Thyroid gland (tissue), 4 donors: ENCODE measurements around the gene GRIK5. TPM values are rescaled to one million over a fixed set of nuclear protein-coding genes. Genes with fewer than 3 reads are reported as not detected.
"Not testable (repeated sequence)": the region's sequence is repeated elsewhere in the genome, so short reads cannot be mapped to it uniquely, and the experiment has no call there.

Experiments
- DNase-seq, 2 donors: peaks; one replicate each; pipeline ENCODE4 v3.0.0-alpha.2; 2019
- H3K27ac ChIP-seq, 3 donors: fragments of 200-600 bp; sonication (generic); 1 replicate in 2 of 3; 2 replicates in 1 of 3; pipeline ENCODE4 v1.5.1; 2016 to 2019; ENCODE audit warnings: mild to moderate bottlenecking in 1 of 3, moderate library complexity in 1 of 3
- H3K27me3 ChIP-seq: fragments of 200-600 bp; sonication (generic); one replicate; pipeline ENCODE4 v1.5.1; 2019
- H3K36me3 ChIP-seq, 2 donors: fragments of 200-600 bp; sonication (generic); one replicate each; pipeline ENCODE4 v1.5.1; 2016 to 2019
- H3K4me1 ChIP-seq, 2 donors: fragments of 200-600 bp; sonication (generic); one replicate each; pipeline ENCODE4 v1.5.1; 2017 to 2019
- H3K4me3 ChIP-seq, 3 donors: fragments of 200-600 bp; sonication (generic); replicated peaks in 1 of 3; 1 replicate in 2 of 3; 2 replicates in 1 of 3; pipeline ENCODE4 v1.5.1; 2016; ENCODE audit warnings: mild to moderate bottlenecking in 1 of 3
- H3K9me3 ChIP-seq: fragments of 200-600 bp; sonication (generic); one replicate; pipeline ENCODE4 v1.5.1; 2017
- POLR2A ChIP-seq, 2 donors: fragments of 450-650 bp; IDR thresholded peaks; one replicate each; pipeline ENCODE4 v1.6.1; 2017; ENCODE audit warnings: antibody characterized with exemption in 2 of 2, mild to moderate bottlenecking in 2 of 2, moderate library complexity in 1 of 2
- WGBS, 2 donors: methylation state at CpG; one replicate each; pipeline ENCODE4 v1.1.5; 2017; 5-methylcytosine and 5-hydroxymethylcytosine counted together
- intact Hi-C: fragments of 100-400 bp; cut with DNase I; formaldehyde crosslinking; loops from one replicate; pipeline ENCODE4 v1.15.1; 2023
- total RNA-seq, 4 donors: library from RNA; depleted of rRNA; stranded (reverse); fragments of >200 nt; gene quantifications; one replicate each; pipeline ENCODE4 v1.2.3, GENCODE V29; 2016
- TF ChIP-seq, protein P1 (sequence below), 6 experiments: fragments of 200-600 bp in 3 of 6; fragments of 450-650 bp in 3 of 6; sonication (generic) in 3 of 6; IDR thresholded peaks; one replicate each; pipeline ENCODE4 v1.5.1; 2016 to 2019; ENCODE audit warnings: antibody characterized with exemption in 6 of 6, mild to moderate bottlenecking in 2 of 6, inconsistent platforms in 1 of 6, moderate library complexity in 1 of 6

The GRIK5 gene
- total RNA-seq, 4 donors from 2014 or later = 12.0 to 24.2 (median 20.1) TPM

DNA sequence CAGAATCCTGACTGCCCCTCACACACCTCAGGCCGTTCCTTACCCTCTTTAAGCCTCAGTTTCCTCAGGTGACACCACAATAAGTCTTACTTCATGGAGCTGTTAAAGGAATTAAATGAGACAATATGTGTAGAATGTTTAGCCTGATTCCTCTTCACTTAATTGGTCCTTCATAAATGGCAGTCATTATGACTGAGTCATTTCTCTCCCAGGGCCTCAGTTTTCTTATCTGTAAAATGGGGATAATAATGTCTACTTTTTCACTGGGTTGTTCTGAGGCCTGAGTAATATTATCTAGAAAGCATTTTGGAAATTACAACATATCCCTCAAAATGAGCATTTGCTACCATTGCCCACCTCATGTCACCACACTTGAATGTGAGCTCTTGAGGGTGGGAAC lies 40.7 kb upstream of the GRIK5 start:
- H3K27ac ChIP-seq = no peak overlapping the region
- H3K9me3 ChIP-seq = no peaks in the 10 kb centered on the region
- H3K27me3 ChIP-seq = no peaks in the 10 kb centered on the region
- intact Hi-C loops = no loop called here
- DNase-seq = no peak
- WGBS, 2 donors = 59 to 71% methylated on average over 1 of the region's 1 CpG
- H3K4me3 ChIP-seq = no peak overlapping the region
- no peaks in the 10 kb centered on the region for H3K36me3 ChIP-seq
- TF ChIP-seq, protein P1, sequence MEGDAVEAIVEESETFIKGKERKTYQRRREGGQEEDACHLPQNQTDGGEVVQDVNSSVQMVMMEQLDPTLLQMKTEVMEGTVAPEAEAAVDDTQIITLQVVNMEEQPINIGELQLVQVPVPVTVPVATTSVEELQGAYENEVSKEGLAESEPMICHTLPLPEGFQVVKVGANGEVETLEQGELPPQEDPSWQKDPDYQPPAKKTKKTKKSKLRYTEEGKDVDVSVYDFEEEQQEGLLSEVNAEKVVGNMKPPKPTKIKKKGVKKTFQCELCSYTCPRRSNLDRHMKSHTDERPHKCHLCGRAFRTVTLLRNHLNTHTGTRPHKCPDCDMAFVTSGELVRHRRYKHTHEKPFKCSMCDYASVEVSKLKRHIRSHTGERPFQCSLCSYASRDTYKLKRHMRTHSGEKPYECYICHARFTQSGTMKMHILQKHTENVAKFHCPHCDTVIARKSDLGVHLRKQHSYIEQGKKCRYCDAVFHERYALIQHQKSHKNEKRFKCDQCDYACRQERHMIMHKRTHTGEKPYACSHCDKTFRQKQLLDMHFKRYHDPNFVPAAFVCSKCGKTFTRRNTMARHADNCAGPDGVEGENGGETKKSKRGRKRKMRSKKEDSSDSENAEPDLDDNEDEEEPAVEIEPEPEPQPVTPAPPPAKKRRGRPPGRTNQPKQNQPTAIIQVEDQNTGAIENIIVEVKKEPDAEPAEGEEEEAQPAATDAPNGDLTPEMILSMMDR (IDR thresholded peaks at IDR 0.05) = no peak
- no peak for TF ChIP-seq POLR2A (IDR thresholded peaks at IDR 0.05)
- peaks cover 0 to 5% of the 10 kb centered on the region in 2 donors for H3K4me1 ChIP-seq

DNA sequence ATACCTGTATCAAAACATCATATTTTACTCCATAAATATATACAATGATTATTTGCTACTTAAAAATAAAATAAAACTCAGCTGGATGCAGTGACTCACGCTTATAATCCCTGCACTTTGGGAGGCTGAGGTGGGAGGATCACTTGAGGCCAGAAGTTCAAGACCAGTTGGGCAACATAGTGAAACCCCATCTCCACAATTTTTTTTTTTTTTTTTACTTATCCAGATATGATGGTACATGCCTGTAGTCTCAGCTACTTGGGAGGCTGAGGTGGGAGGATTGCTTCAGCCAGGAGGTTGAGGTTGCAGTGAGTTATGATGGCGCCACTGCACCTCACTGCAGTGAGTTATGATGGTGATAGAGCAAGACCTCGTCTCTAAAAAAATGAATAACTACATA lies 39.9 kb upstream of the GRIK5 start:
- H3K27me3 ChIP-seq = no peaks in the 10 kb centered on the region
- TF ChIP-seq, protein P1 (IDR thresholded peaks at IDR 0.05) = no peak
- no peak for TF ChIP-seq POLR2A (IDR thresholded peaks at IDR 0.05)
- H3K9me3 ChIP-seq = no peaks in the 10 kb centered on the region
- H3K4me1 ChIP-seq = peaks cover 0 to 5% of the 10 kb centered on the region in 2 donors
- DNase-seq = no peak
- no peak overlapping the region for H3K4me3 ChIP-seq
- 93% methylated on average over 3 of the region's 3 CpGs for WGBS, 2 donors
- no peaks in the 10 kb centered on the region for H3K36me3 ChIP-seq
- intact Hi-C loops = no loop called here
- no peak overlapping the region for H3K27ac ChIP-seq

DNA sequence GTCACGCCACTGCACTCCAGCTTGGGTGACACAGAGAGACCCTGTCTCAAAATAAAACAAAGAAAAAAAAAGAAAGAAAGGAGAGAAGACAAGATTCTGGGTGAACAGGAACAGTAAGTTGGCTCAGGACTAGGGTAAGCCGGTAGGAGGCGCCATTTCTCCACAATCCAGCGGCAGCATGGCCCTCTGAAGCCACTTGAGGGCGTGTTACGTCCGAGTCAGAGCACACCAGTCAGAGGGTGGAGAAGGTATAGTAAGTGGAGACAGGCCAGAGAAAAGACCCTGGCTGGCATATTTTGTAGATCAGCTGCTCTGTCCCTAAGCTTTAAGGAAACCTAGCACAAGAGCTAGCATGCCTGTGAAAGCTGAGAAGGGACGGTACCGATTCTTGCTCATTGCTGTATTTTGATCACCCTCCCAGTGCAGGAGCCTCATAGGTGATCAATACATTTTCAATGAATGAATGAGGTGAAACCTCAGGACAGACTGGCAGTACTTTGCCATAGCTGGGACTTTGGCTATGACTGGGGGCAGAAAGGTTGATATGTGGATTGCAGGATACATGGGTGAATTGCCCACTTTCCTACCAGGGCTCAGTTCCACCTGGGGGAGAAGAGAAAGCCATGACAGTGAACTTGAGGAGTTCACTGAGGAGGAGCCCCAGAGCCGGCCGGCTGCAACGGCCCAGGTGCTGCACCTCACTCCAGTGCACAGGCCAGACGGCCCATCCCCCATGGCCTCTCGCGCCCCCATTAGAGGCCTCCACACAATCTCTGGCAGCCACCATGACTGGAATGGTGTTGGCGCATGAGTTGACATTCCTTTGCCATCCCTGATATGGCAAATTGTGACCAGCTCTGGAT lies 38.8 kb upstream of the GRIK5 start:
- H3K36me3 ChIP-seq = no peaks in the 10 kb centered on the region
- H3K27ac ChIP-seq = no peak overlapping the region
- peaks cover 0 to under 1% of the 10 kb centered on the region in 2 donors for H3K4me1 ChIP-seq
- no peaks in the 10 kb centered on the region for H3K9me3 ChIP-seq
- DNase-seq = peak; percentile 60 to 68
- 16 to 20% methylated on average over 12 to 16 of the region's 16 CpGs for WGBS, 2 donors
- intact Hi-C loops = no loop called here
- no peak overlapping the region for H3K4me3 ChIP-seq
- TF ChIP-seq, protein P1 (IDR thresholded peaks at IDR 0.05) = peak; percentile 45 to 74 (median 62)
- no peak for TF ChIP-seq POLR2A (IDR thresholded peaks at IDR 0.05)
- H3K27me3 ChIP-seq = no peaks in the 10 kb centered on the region

DNA sequence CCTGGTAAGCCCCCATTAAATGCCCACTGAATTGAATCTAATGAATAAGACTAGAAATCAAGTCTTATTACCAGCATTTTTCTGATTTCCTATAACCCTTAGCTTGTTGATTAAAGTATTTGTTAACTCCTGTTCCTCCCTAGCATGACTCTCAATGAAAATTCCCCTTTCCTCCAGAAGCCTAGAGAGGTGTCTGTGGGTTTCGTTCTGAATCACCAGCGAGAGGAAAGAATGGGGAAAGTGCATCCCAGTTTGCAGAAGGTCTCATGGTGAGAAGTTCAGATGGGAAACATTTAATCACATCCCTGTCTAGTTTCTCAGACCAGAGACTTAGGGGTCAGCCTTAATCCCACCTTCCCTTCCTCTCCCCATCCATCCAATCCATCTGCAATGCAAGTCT lies 35.4 kb upstream of the GRIK5 start:
- no peak for DNase-seq
- H3K9me3 ChIP-seq = no peaks in the 10 kb centered on the region
- 74 to 76% methylated on average over 2 of the region's 2 CpGs for WGBS, 2 donors
- H3K27me3 ChIP-seq = no peaks in the 10 kb centered on the region
- no peak overlapping the region for H3K4me3 ChIP-seq
- TF ChIP-seq, protein P1 (IDR thresholded peaks at IDR 0.05) = no peak
- TF ChIP-seq POLR2A (IDR thresholded peaks at IDR 0.05) = no peak
- H3K36me3 ChIP-seq = no peaks in the 10 kb centered on the region
- H3K4me1 ChIP-seq = no peaks in the 10 kb centered on the region
- intact Hi-C loops = no loop called here
- no peak overlapping the region for H3K27ac ChIP-seq

DNA sequence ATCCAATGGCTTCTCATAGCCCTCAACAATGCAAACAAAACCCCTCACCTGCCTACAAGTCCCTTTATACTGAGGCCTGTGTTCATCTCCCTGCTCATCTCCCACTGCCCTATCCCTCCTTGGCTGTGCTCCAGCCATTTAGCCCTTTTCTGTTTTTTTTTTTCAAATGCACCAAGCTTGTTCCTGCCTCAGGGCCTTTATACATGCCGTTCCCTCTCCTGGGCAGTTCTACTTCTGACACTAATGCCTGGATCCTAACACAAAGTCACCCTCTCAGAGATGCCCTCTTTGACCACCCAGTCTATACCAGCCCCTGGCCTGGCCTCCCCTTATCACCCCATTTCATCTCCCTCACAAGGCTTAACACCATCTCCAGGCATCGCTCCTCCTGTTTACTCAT lies 32.9 kb upstream of the GRIK5 start:
- 74% methylated on average over 2 of the region's 2 CpGs for WGBS, 2 donors
- TF ChIP-seq POLR2A (IDR thresholded peaks at IDR 0.05) = no peak
- TF ChIP-seq, protein P1 (IDR thresholded peaks at IDR 0.05) = no peak
- H3K4me3 ChIP-seq = no peak overlapping the region
- H3K27ac ChIP-seq = no peak overlapping the region
- H3K27me3 ChIP-seq = no peaks in the 10 kb centered on the region
- H3K4me1 ChIP-seq = no peaks in the 10 kb centered on the region
- no peaks in the 10 kb centered on the region for H3K36me3 ChIP-seq
- no peaks in the 10 kb centered on the region for H3K9me3 ChIP-seq
- DNase-seq = no peak
- intact Hi-C loops = no loop called here

DNA sequence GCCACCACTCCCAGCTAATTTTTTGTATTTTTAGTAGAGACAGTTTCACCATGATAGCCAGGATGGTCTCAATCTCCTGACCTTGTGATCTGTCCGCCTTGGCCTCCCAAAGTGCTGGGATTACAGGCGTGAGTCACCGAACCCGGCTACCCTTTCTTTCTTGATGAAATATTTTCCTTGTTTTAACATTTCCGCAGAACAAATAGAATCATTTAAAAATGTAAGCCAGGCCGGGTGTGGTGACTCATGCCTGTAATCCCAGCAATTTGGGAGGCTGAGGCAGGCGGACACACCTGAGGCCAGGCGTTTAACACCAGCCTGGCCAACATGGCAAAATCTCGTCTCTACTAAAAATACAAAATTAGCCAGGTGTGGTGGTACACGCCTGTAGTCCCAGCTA lies 30.2 kb upstream of the GRIK5 start:
- H3K27ac ChIP-seq, intact Hi-C loops, H3K4me1 ChIP-seq, DNase-seq, H3K9me3 ChIP-seq, H3K27me3 ChIP-seq, H3K36me3 ChIP-seq, H3K4me3 ChIP-seq: not testable (repeated sequence)
- WGBS, 2 donors = 93 to 94% methylated on average over 10 of the region's 10 CpGs
